K562 (cell line): ENCODE results near the gene SMG9. TPM values are rescaled to one million over a fixed set of nuclear protein-coding genes. Genes with fewer than 3 reads are reported as not detected.

Experiments used
- ATF2 ChIP-seq: sonication (generic); formaldehyde crosslinking; IDR thresholded peaks from 2 replicates; pipeline ENCODE4 v1.8.1; 2022; ENCODE audit warnings: missing genetic modification reagents
- HCFC1 ChIP-seq: IDR thresholded peaks from 2 replicates; pipeline ENCODE4 v1.6.1; 2012; ENCODE audit warnings: low read depth, low read length, improper control_type of control experiment
- ILK ChIP-seq: fragments of 450-650 bp; IDR thresholded peaks from 2 replicates; pipeline ENCODE4 v1.6.1; 2016; ENCODE audit warnings: missing genetic modification characterization, low read depth, mild to moderate bottlenecking, missing compliant biosample characterization, moderate library complexity, borderline replicate concordance
- MLX ChIP-seq, 2 experiments: fragments of 450-650 bp in 1 of 2; sonication (generic) in 1 of 2; formaldehyde crosslinking; conservative IDR thresholded peaks; 2 replicates each; pipeline versions ENCODE4 v1.4.0 to v1.8.1; 2020 to 2022; ENCODE audit warnings: mild to moderate bottlenecking in 1 of 2, missing genetic modification reagents in 1 of 2
- PURB ChIP-seq: sonication (generic); formaldehyde crosslinking; IDR thresholded peaks from 2 replicates; pipeline ENCODE4 v1.9.0; 2021; ENCODE audit warnings: low read depth, mild to moderate bottlenecking, missing genetic modification reagents
- SMAD2 ChIP-seq: fragments of 150-350 bp; IDR thresholded peaks from 2 replicates; pipeline ENCODE4 v1.6.1; 2014; ENCODE audit warnings: low read depth, mild to moderate bottlenecking, low read length
- ZBTB1 ChIP-seq: sonication (generic); formaldehyde crosslinking; IDR thresholded peaks from 2 replicates; pipeline ENCODE4 v1.8.1; 2023; ENCODE audit warnings: missing genetic modification reagents, low read depth, mild to moderate bottlenecking, borderline replicate concordance
- ZBTB40 ChIP-seq, 2 experiments: fragments of 450-650 bp in 1 of 2; sonication (generic) in 1 of 2; formaldehyde crosslinking in 1 of 2; IDR thresholded peaks; 2 replicates each; pipeline versions ENCODE4 v1.7.1 to v1.9.0; 2016 to 2022; ENCODE audit warnings: inconsistent platforms in 1 of 2, mild to moderate bottlenecking in 1 of 2, missing genetic modification reagents in 1 of 2
- ZC3H4 ChIP-seq: sonication (generic); formaldehyde crosslinking; IDR thresholded peaks from 2 replicates; pipeline ENCODE4 v1.9.0; 2021; ENCODE audit warnings: missing genetic modification reagents, borderline replicate concordance
- ZNF695 ChIP-seq: fragments of 450-650 bp; formaldehyde crosslinking; IDR thresholded peaks from 2 replicates; pipeline ENCODE4 v1.4.0; 2020; ENCODE audit warnings: mild to moderate bottlenecking, moderate library complexity
- polyA plus RNA-seq, 8 experiments: library from polyadenylated mRNA; depleted of rRNA in 4 of 8; stranded (reverse) in 5 of 8; unstranded in 3 of 8; fragments of >200 nt; fragmentation: Nextera tagmentation in 2 of 8; fragmentation: Illumina TruSeq in 1 of 8; extraction: Ambion mirVana in 2 of 8; extraction: Trizol in 1 of 8; gene quantifications; 2 replicates each; pipeline versions ENCODE4 v1.2.1 to v1.2.3, GENCODE V29; 2011 to 2014; ENCODE audit warnings: inconsistent platforms in 1 of 8, missing spikeins in 1 of 8
- total RNA-seq, 7 experiments: library from RNA; depleted of rRNA in 6 of 7; stranded (reverse); fragments of >200 nt in 6 of 7; fragmentation: Illumina TruSeq in 2 of 7; extraction: Trizol in 2 of 7; gene quantifications; 2 replicates each; pipeline versions ENCODE4 v1.2.1 to v1.2.3, GENCODE V29; 2011 to 2021; ENCODE audit warnings: low replicate concordance in 1 of 7
- TF ChIP-seq, protein P1 (sequence below), 2 experiments: fragments of 450-650 bp; conservative IDR thresholded peaks; 2 replicates each; pipeline ENCODE4 v1.6.1; 2017; ENCODE audit warnings: mild to moderate bottlenecking in 2 of 2, moderate library complexity in 2 of 2
- TF ChIP-seq, protein P2 (sequence below): sonication (generic); formaldehyde crosslinking; IDR thresholded peaks from 2 replicates; pipeline ENCODE4 v1.8.1; 2022; ENCODE audit warnings: missing genetic modification reagents

Gene SMG9
- total and polyA plus RNA-seq, 9 of the 15 experiments (the other 6 are each of a cell fraction or from before 2014, with no cell fraction given), result 1.7 to 79.7 (median 40.2) TPM

GRCh38 chr19:43755256-43755801 lies 567 bp upstream of the SMG9 start (continued):
- TF ChIP-seq ZBTB40 (IDR thresholded peaks at IDR 0.05) (no peak), ZBTB40 (CRISPR knock-in tag; IDR thresholded peaks at IDR 0.05) (no peak), PURB (CRISPR knock-in tag) (no peak), SMAD2 (no peak), MLX (CRISPR knock-in tag; conservative IDR thresholded peaks at IDR 0.05) (peak in 1 of 2 experiments; percentile 72; a peak in 1 of 4 replicates), ZC3H4 (peak; percentile 93), ZNF695 (CRISPR knock-in tag) (no peak), HCFC1 (no peak; the same call in 1 of the 2 replicates), ILK (tag) (no peak), ATF2 (CRISPR knock-in tag) (no peak), ZBTB1 (CRISPR knock-in tag) (no peak; the same call in 1 of the 2 replicates)
- TF ChIP-seq, protein P1, sequence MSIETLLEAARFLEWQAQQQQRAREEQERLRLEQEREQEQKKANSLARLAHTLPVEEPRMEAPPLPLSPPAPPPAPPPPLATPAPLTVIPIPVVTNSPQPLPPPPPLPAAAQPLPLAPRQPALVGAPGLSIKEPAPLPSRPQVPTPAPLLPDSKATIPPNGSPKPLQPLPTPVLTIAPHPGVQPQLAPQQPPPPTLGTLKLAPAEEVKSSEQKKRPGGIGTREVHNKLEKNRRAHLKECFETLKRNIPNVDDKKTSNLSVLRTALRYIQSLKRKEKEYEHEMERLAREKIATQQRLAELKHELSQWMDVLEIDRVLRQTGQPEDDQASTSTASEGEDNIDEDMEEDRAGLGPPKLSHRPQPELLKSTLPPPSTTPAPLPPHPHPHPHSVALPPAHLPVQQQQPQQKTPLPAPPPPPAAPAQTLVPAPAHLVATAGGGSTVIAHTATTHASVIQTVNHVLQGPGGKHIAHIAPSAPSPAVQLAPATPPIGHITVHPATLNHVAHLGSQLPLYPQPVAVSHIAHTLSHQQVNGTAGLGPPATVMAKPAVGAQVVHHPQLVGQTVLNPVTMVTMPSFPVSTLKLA (conservative IDR thresholded peaks at IDR 0.05), result peak; percentile 67 to 70
- TF ChIP-seq, protein P2, sequence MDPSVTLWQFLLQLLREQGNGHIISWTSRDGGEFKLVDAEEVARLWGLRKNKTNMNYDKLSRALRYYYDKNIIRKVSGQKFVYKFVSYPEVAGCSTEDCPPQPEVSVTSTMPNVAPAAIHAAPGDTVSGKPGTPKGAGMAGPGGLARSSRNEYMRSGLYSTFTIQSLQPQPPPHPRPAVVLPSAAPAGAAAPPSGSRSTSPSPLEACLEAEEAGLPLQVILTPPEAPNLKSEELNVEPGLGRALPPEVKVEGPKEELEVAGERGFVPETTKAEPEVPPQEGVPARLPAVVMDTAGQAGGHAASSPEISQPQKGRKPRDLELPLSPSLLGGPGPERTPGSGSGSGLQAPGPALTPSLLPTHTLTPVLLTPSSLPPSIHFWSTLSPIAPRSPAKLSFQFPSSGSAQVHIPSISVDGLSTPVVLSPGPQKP (CRISPR knock-in tag), result no peak
